Measurements from ENCODE around the gene COL5A1. TPM values are rescaled to one million over a fixed set of nuclear protein-coding genes. Genes with fewer than 3 reads are reported as not detected.

The COL5A1 gene
- total RNA-seq, 2 donors from 2014 or later, result 127 to 129 TPM

DNA sequence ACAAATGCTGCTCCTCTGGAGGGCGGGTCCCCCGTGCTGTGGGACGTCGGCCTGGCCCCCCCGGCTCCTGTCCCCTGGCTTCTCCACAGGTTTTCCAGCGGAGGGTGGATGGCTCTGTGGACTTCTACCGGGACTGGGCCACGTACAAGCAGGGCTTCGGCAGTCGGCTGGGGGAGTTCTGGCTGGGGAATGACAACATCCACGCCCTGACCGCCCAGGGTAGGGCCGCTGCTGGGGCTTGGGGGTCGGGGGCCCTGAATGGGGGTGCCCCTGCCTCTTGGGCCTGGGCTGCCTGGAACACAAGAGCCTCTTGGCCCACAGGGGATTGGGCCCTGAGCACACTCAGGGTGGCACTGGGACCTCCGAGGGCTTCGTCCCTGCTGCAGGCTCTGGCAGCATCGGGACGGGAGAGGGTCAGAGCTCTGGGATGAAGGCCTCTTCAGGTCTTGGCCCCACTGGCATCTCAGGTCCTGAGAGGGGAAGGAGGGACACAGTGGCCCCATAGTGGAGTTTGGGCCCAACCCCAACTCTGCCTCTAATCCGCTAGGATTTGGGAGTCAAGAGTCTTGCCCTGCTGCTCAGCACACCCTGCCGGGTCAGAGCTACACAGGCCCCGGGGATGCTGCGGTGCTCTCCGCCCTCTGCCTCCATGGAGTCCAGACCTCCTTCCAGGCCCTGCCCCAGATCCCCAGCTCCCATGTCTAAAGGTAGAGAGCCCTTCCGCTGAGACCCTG lies 244.2 kb downstream of the COL5A1 start:
- Histone ChIP-seq H3K4me1 (ENCODE audit: control insufficient read depth in 1 of 2, low read depth in 2 of 2) (no peaks in the 10 kb centered on the region), H3K9me3 (no peaks in the 10 kb centered on the region), H3K27ac (no peak overlapping the region), H3K36me3 (no peaks in the 10 kb centered on the region), H3K27me3 (replicated peaks; ENCODE audit: insufficient read depth) (no peaks in the 10 kb centered on the region), H3K4me3 (no peak overlapping the region)
- TF ChIP-seq, protein P1, sequence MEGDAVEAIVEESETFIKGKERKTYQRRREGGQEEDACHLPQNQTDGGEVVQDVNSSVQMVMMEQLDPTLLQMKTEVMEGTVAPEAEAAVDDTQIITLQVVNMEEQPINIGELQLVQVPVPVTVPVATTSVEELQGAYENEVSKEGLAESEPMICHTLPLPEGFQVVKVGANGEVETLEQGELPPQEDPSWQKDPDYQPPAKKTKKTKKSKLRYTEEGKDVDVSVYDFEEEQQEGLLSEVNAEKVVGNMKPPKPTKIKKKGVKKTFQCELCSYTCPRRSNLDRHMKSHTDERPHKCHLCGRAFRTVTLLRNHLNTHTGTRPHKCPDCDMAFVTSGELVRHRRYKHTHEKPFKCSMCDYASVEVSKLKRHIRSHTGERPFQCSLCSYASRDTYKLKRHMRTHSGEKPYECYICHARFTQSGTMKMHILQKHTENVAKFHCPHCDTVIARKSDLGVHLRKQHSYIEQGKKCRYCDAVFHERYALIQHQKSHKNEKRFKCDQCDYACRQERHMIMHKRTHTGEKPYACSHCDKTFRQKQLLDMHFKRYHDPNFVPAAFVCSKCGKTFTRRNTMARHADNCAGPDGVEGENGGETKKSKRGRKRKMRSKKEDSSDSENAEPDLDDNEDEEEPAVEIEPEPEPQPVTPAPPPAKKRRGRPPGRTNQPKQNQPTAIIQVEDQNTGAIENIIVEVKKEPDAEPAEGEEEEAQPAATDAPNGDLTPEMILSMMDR (IDR thresholded peaks at IDR 0.05), result no peak
- DNase-seq (ENCODE audit: low spot score), result no peak
- ATAC-seq (ENCODE audit: insufficient number of reproducible peaks, low FRiP score, low read depth), result no peak

- no peak for DNase-seq (ENCODE audit: low spot score)
- no peak for ATAC-seq (ENCODE audit: insufficient number of reproducible peaks, low FRiP score, low read depth)
- H3K27me3 ChIP-seq (replicated peaks; ENCODE audit: insufficient read depth), result no peaks in the 10 kb centered on the region
- H3K27ac ChIP-seq, result no peak overlapping the region
- no peaks in the 10 kb centered on the region for H3K9me3 ChIP-seq
- H3K4me3 ChIP-seq, result no peak overlapping the region
- H3K4me1 ChIP-seq (ENCODE audit: control insufficient read depth in 1 of 2, low read depth in 2 of 2), result no peaks in the 10 kb centered on the region
- TF ChIP-seq, protein P1 (IDR thresholded peaks at IDR 0.05), result no peak
- H3K36me3 ChIP-seq, result no peaks in the 10 kb centered on the region
These were observed 244.9 kb downstream of the COL5A1 start for GRCh38 chr9:134886413-134886913.

GRCh38 chr9:134887219-134887618 lies 245.6 kb downstream of the COL5A1 start:
- TF ChIP-seq, protein P1 (IDR thresholded peaks at IDR 0.05), result no peak
- ATAC-seq (ENCODE audit: insufficient number of reproducible peaks, low FRiP score, low read depth) (no peak), DNase-seq (ENCODE audit: low spot score) (no peak)
- Histone ChIP-seq H3K27ac (no peak overlapping the region), H3K36me3 (no peaks in the 10 kb centered on the region), H3K9me3 (no peaks in the 10 kb centered on the region), H3K27me3 (replicated peaks; ENCODE audit: insufficient read depth) (no peaks in the 10 kb centered on the region), H3K4me3 (no peak overlapping the region), H3K4me1 (ENCODE audit: control insufficient read depth in 1 of 2, low read depth in 2 of 2) (no peaks in the 10 kb centered on the region)

GRCh38 chr9:134887686-134888602 lies 246.3 kb downstream of the COL5A1 start:
- no peak overlapping the region for H3K27ac ChIP-seq
- TF ChIP-seq, protein P1 (IDR thresholded peaks at IDR 0.05), result no peak
- H3K27me3 ChIP-seq (replicated peaks; ENCODE audit: insufficient read depth), result no peaks in the 10 kb centered on the region
- H3K4me3 ChIP-seq, result no peak overlapping the region
- DNase-seq (ENCODE audit: low spot score) (no peak), ATAC-seq (ENCODE audit: insufficient number of reproducible peaks, low FRiP score, low read depth) (no peak)
- no peaks in the 10 kb centered on the region for H3K9me3 ChIP-seq
- no peaks in the 10 kb centered on the region for H3K36me3 ChIP-seq
- H3K4me1 ChIP-seq (ENCODE audit: control insufficient read depth in 1 of 2, low read depth in 2 of 2), result no peaks in the 10 kb centered on the region

DNA sequence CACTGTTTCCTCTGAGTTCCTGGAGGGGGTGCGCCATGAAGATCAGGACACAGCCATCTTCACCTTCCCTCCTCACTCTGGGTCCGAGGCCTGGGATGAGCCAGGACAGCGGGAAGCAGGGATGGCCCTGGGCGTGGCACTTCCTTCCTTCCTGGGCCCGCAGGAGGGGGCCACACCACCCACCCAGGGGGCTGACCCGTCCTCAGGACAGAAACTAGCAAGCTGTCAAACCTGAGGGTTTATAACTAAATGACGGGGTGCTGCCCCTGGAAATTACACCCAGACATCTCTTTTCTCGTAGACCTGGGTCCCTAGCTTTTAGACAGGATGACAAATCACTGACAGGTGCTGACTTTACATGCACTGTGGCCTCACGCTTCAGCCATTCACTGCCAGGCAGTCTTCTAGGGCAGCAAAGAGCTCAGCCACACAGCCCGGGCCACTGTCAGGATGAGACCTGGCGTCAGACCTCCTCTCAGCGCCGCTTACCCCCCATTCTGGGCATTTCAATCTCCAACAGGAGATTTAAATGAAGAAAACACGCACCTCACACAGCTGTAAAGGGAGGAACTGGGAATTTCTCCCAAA lies 247.1 kb downstream of the COL5A1 start:
- H3K4me1 ChIP-seq (ENCODE audit: control insufficient read depth in 1 of 2, low read depth in 2 of 2), result no peaks in the 10 kb centered on the region
- H3K27ac ChIP-seq, result no peak overlapping the region
- H3K9me3 ChIP-seq, result no peaks in the 10 kb centered on the region
- H3K27me3 ChIP-seq (replicated peaks; ENCODE audit: insufficient read depth), result no peaks in the 10 kb centered on the region
- DNase-seq (ENCODE audit: low spot score) (no peak), ATAC-seq (ENCODE audit: insufficient number of reproducible peaks, low FRiP score, low read depth) (no peak)
- H3K4me3 ChIP-seq, result no peak overlapping the region
- no peaks in the 10 kb centered on the region for H3K36me3 ChIP-seq
- TF ChIP-seq, protein P1 (IDR thresholded peaks at IDR 0.05), result no peak
